ENCODE results near the gene XPNPEP2.
A peak's percentile ranks its signal among the peaks of the same experiment; 100 is the strongest.

XPNPEP2 gene

GRCh38 chrX:129750971-129751370 is 12.2 kb downstream of the XPNPEP2 start:
- DNase-seq (ENCODE audit: low spot score) = no peak

GRCh38 chrX:129754056-129755024 is 15.6 kb downstream of the XPNPEP2 start:
- no peak for DNase-seq (ENCODE audit: low spot score)

- DNase-seq (ENCODE audit: low spot score) = peak; percentile 1
These were observed 17.2 kb downstream of the XPNPEP2 start for GRCh38 chrX:129755779-129756650.

- DNase-seq (ENCODE audit: low spot score) = peak; percentile 3
These were observed 20.8 kb downstream of the XPNPEP2 start for GRCh38 chrX:129759576-129760061.

GRCh38 chrX:129760155-129760554 is 21.4 kb downstream of the XPNPEP2 start:
- DNase-seq (ENCODE audit: low spot score) = no peak

GRCh38 chrX:129760981-129761380 is 22.2 kb downstream of the XPNPEP2 start:
- no peak for DNase-seq (ENCODE audit: low spot score)

GRCh38 chrX:129761596-129761995 is 22.8 kb downstream of the XPNPEP2 start:
- no peak for DNase-seq (ENCODE audit: low spot score)

GRCh38 chrX:129762448-129762847 is 23.7 kb downstream of the XPNPEP2 start:
- no peak for DNase-seq (ENCODE audit: low spot score)

GRCh38 chrX:129763666-129764065 is 24.9 kb downstream of the XPNPEP2 start:
- DNase-seq (ENCODE audit: low spot score) = no peak

- DNase-seq (ENCODE audit: low spot score) = no peak
These were observed 29.4 kb downstream of the XPNPEP2 start for GRCh38 chrX:129768186-129768585.

- no peak for DNase-seq (ENCODE audit: low spot score)
These were observed 30.0 kb downstream of the XPNPEP2 start for GRCh38 chrX:129768586-129769466.

GRCh38 chrX:129769467-129770154 is 30.8 kb downstream of the XPNPEP2 start:
- DNase-seq (ENCODE audit: low spot score) = no peak

- DNase-seq (ENCODE audit: low spot score) = no peak
These were observed 32.7 kb downstream of the XPNPEP2 start for GRCh38 chrX:129771266-129771995.

- no peak for DNase-seq (ENCODE audit: low spot score)
These were observed 34.1 kb downstream of the XPNPEP2 start for GRCh38 chrX:129772796-129773431.

GRCh38 chrX:129773649-129774458 is 35.1 kb downstream of the XPNPEP2 start:
- DNase-seq (ENCODE audit: low spot score) = no peak

- DNase-seq (ENCODE audit: low spot score) = no peak
These were observed 38.6 kb downstream of the XPNPEP2 start for GRCh38 chrX:129777218-129778030.

- no peak for DNase-seq (ENCODE audit: low spot score)
These were observed 40.4 kb downstream of the XPNPEP2 start for GRCh38 chrX:129779086-129779672.

- no peak for DNase-seq (ENCODE audit: low spot score)
These were observed 41.0 kb downstream of the XPNPEP2 start, which contains the start of gene SASH3 for GRCh38 chrX:129779747-129780146. SASH3 (plus strand) TSS chrX:129779949; CDS start chrX:129780098, 149 bp downstream.
